PFSK-1 (cell line): Measurements from ENCODE around the gene NTN1.

Source experiments
- FOXP2 ChIP-seq: optimal IDR thresholded peaks from 2 replicates; pipeline ENCODE3; 2011; ENCODE audit warnings: borderline replicate concordance, control low read depth, inconsistent platforms; ENCODE audit not compliant: insufficient read depth; ENCODE audit errors: extremely low read length, extremely low read depth
- POLR2AphosphoS5 ChIP-seq: IDR thresholded peaks from 2 replicates; pipeline ENCODE4 v1.6.1; 2012; ENCODE audit warnings: low read depth, mild to moderate bottlenecking, control low read depth, low read length, moderate library complexity
- REST ChIP-seq, 2 experiments: IDR thresholded peaks; 2 replicates each; pipeline versions ENCODE4 v1.6.1 to v1.8.0; 2011 to 2012; ENCODE audit warnings: low read depth in 2 of 2, low read length in 2 of 2, control low read depth in 1 of 2, inconsistent platforms in 1 of 2, mild to moderate bottlenecking in 1 of 2, moderate library complexity in 1 of 2; ENCODE audit not compliant: insufficient read depth in 1 of 2
- SIN3A ChIP-seq: IDR thresholded peaks from 2 replicates; pipeline ENCODE4 v1.6.1; 2012; ENCODE audit warnings: mild to moderate bottlenecking, low read length, moderate library complexity, borderline replicate concordance; ENCODE audit not compliant: insufficient read depth
- TAF1 ChIP-seq: IDR thresholded peaks from 2 replicates; pipeline ENCODE4 v1.6.1; 2012; ENCODE audit warnings: low read length, control low read depth, borderline replicate concordance; ENCODE audit not compliant: insufficient read depth

The NTN1 gene

GRCh38 chr17:9213303-9213640 lies 192.0 kb downstream of the NTN1 start:
- TF ChIP-seq POLR2AphosphoS5 (no peak), SIN3A (no peak), FOXP2 (no peak), TAF1 (no peak), REST (IDR thresholded peaks at IDR 0.05; ENCODE audit: insufficient read depth in 1 of 2, low read depth in 2 of 2, low read length in 2 of 2) (no peak)

- TF ChIP-seq POLR2AphosphoS5 (no peak), FOXP2 (no peak), TAF1 (no peak), SIN3A (no peak), REST (IDR thresholded peaks at IDR 0.05; ENCODE audit: insufficient read depth in 1 of 2, low read depth in 2 of 2, low read length in 2 of 2) (no peak)
Observed at GRCh38 chr17:9215465-9215864, 194.2 kb downstream of the NTN1 start.

GRCh38 chr17:9217151-9218056 lies 196.1 kb downstream of the NTN1 start:
- TF ChIP-seq SIN3A, result no peak
- TF ChIP-seq POLR2AphosphoS5, result no peak

DNA sequence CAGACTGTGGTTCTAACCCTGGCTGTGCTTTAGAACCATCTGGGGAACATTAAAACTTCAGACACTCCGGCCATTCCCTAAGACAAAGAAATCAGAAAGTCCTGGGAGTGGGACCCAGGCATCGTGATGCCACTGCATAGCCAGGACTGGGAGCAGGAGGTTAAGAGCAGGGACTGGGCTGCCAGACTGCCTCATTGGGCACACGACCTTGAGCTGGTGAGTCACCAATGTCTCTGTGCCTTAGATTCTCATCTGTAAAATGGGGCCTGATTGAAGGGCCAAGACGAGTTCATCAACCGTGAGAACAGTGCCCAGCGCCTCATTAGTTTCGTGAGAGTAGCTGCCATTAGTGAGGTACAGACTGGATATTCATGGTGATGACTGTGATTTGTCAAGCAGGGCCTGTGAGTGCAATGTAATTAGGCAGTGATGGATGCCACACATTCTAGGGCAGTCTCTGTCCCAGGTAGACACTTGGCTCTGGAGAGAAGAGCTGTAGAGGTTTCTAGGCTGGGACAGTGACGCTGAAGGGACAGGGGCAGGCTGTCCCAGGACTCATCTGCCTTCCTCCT lies 196.8 kb downstream of the NTN1 start:
- TF ChIP-seq SIN3A (no peak), FOXP2 (no peak), REST (IDR thresholded peaks at IDR 0.05; ENCODE audit: insufficient read depth in 1 of 2, low read depth in 2 of 2, low read length in 2 of 2) (no peak), POLR2AphosphoS5 (no peak), TAF1 (no peak)

- TF ChIP-seq REST (IDR thresholded peaks at IDR 0.05; ENCODE audit: insufficient read depth in 1 of 2, low read depth in 2 of 2, low read length in 2 of 2) (no peak), POLR2AphosphoS5 (no peak), FOXP2 (no peak), SIN3A (no peak), TAF1 (no peak)
Observed at GRCh38 chr17:9218911-9219310, 197.6 kb downstream of the NTN1 start.
